GM20000 (cell line): ENCODE results near the gene NHLRC4.
A peak's percentile ranks its signal among the peaks of the same experiment; 100 is the strongest.

Experiments used
- DNase-seq: peaks from one replicate; pipeline ENCODE4 v3.0.0; 2012; ENCODE audit warnings: low spot score
- TF ChIP-seq, protein P1 (sequence below): IDR thresholded peaks from 2 replicates; pipeline ENCODE4 v1.5.1; 2012; ENCODE audit warnings: mild to moderate bottlenecking, control low read depth; ENCODE audit errors: extremely low read depth, missing control alignments

NHLRC4 gene

GRCh38 chr16:586047-586644, 19.3 kb downstream of the NHLRC4 start:
- no peak for DNase-seq
- TF ChIP-seq, protein P1, sequence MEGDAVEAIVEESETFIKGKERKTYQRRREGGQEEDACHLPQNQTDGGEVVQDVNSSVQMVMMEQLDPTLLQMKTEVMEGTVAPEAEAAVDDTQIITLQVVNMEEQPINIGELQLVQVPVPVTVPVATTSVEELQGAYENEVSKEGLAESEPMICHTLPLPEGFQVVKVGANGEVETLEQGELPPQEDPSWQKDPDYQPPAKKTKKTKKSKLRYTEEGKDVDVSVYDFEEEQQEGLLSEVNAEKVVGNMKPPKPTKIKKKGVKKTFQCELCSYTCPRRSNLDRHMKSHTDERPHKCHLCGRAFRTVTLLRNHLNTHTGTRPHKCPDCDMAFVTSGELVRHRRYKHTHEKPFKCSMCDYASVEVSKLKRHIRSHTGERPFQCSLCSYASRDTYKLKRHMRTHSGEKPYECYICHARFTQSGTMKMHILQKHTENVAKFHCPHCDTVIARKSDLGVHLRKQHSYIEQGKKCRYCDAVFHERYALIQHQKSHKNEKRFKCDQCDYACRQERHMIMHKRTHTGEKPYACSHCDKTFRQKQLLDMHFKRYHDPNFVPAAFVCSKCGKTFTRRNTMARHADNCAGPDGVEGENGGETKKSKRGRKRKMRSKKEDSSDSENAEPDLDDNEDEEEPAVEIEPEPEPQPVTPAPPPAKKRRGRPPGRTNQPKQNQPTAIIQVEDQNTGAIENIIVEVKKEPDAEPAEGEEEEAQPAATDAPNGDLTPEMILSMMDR: no peak

GRCh38 chr16:586645-587590, 20.1 kb downstream of the NHLRC4 start:
- TF ChIP-seq, protein P1: no peak
- no peak for DNase-seq

GRCh38 chr16:588639-588888, 21.8 kb downstream of the NHLRC4 start:
- TF ChIP-seq, protein P1: no peak
- DNase-seq: no peak

GRCh38 chr16:588889-589657, 22.3 kb downstream of the NHLRC4 start:
- TF ChIP-seq, protein P1: no peak
- DNase-seq: peak; percentile 96

GRCh38 chr16:589658-590187, 22.9 kb downstream of the NHLRC4 start, which contains the start of gene RAB40C:
TSS of gene RAB40C (plus strand) at chr16:590066. CDS start at chr16:590292, 226 bp downstream.
- peak; percentile 100 for DNase-seq
- TF ChIP-seq, protein P1: no peak

DNA sequence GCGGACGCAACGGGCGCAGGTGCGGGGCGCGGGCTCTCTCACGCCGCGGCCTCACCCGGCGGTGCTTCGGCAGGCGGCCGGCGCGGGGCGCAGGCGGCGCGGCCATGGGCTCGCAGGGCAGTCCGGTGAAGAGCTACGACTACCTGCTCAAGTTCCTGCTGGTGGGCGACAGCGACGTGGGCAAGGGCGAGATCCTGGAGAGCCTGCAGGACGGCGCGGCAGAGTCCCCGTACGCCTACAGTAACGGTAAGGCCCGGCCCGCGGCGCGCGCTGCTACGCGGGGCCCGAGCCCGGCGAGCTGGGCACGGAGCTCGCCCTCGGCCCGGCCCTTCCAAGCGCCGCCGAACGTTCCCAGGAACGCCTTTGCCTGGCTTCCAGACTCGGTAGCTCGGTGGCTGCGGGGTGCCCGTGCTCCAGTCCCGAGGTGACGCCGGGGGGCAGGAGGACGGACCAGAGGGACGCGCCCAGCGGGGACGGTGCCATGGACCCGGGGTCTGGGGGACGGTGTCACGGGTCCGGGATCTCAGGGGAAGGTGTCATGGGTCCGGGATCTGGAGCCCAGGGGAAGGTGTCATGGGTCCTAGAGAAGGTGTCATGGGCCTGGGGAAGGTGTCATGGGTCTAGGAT, 23.5 kb downstream of the NHLRC4 start:
- no peak for DNase-seq
- TF ChIP-seq, protein P1: no peak
